T-helper 17 cell (primary cell): ENCODE measurements around the gene DNAH3. TPM values are rescaled to one million over a fixed set of nuclear protein-coding genes. Genes with fewer than 3 reads are reported as not detected.
A peak's percentile ranks its signal among the peaks of the same experiment; 100 is the strongest.

Experiments
- ATAC-seq: fragments of 150-1000 bp; cut with Tn5 transposase; 2 replicates; pipeline ENCODE4 v1.10.0; 2021; ENCODE audit warnings: mild to moderate bottlenecking, moderate library complexity
- DNase-seq, 3 donors: peaks; one replicate each; pipeline versions ENCODE4 v3.0.0 to v3.0.0-alpha.2; 2020 to 2021
- H3K9me3 ChIP-seq: one replicate; pipeline ENCODE4 v1.7.0; 2013; ENCODE audit warnings: low read length, mild to moderate bottlenecking; ENCODE audit not compliant: control insufficient read depth, poor library complexity, severe bottlenecking
- H3K27ac Mint-ChIP-seq: one replicate; pipeline ENCODE4 v1.8.0; 2022; ENCODE audit warnings: mild to moderate bottlenecking, moderate library complexity, mixed read lengths
- H3K27me3 Mint-ChIP-seq: one replicate; pipeline ENCODE4 v1.8.0; 2022; ENCODE audit warnings: mixed read lengths
- H3K36me3 Mint-ChIP-seq: one replicate; pipeline ENCODE4 v1.8.0; 2022; ENCODE audit warnings: low read depth, mixed read lengths
- H3K4me1 Mint-ChIP-seq: one replicate; pipeline ENCODE4 v1.8.0; 2022; ENCODE audit warnings: mild to moderate bottlenecking, mixed read lengths
- H3K4me3 Mint-ChIP-seq: one replicate; pipeline ENCODE4 v1.8.0; 2022; ENCODE audit warnings: mild to moderate bottlenecking, moderate library complexity, mixed read lengths
- total RNA-seq, 4 donors: library from RNA in 2 of 4; stranded (reverse) in 2 of 4; gene quantifications; one replicate each; pipeline ENCODE4 v1.2.3 and lab custom pipeline; 2022 to 2026

DNAH3 gene
- total RNA-seq, 2 donors from 2014 or later, result 0.10 TPM; not detected in 1

DNA sequence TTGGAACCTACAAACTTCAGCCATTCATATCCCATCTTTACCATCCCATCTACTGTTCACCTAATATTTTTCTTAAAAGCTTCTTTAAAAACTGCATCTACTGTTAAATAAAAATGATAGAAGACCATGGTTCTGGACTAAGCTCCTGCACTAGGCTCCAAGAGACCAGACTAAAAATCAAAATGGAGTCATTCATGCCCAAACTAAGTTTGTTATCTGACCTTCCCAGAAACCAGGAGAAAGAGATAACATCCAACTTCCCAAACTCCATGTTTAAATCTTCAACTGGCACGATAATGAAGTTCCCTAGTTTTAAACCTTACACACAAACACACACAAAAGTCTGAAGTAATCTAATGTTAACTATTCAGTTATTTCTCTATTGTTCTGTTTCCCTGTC lies 264.3 kb downstream of the DNAH3 start:
- peaks cover 2% of the 10 kb centered on the region for H3K36me3 Mint-ChIP-seq

GRCh38 chr16:20884240-20884556 lies 266.4 kb downstream of the DNAH3 start:
- peak overlapping the region; percentile 19 for H3K27ac Mint-ChIP-seq
- no peaks in the 10 kb centered on the region for H3K9me3 ChIP-seq
- H3K4me3 Mint-ChIP-seq, result no peak overlapping the region
- no peak for DNase-seq
- H3K36me3 Mint-ChIP-seq, result peaks cover 2% of the 10 kb centered on the region
- ATAC-seq, result no peak
- H3K4me1 Mint-ChIP-seq, result peaks cover 22% of the 10 kb centered on the region
- H3K27me3 Mint-ChIP-seq, result no peaks in the 10 kb centered on the region

More for the DNA sequence above, 264.3 kb downstream of the DNAH3 start:
- Mint-ChIP-seq H3K27me3 (no peaks in the 10 kb centered on the region), H3K27ac (no peak overlapping the region), H3K4me3 (no peak overlapping the region), H3K4me1 (peaks cover 18% of the 10 kb centered on the region)
- ATAC-seq (no peak), DNase-seq (no peak)
- H3K9me3 ChIP-seq, result no peaks in the 10 kb centered on the region

DNA sequence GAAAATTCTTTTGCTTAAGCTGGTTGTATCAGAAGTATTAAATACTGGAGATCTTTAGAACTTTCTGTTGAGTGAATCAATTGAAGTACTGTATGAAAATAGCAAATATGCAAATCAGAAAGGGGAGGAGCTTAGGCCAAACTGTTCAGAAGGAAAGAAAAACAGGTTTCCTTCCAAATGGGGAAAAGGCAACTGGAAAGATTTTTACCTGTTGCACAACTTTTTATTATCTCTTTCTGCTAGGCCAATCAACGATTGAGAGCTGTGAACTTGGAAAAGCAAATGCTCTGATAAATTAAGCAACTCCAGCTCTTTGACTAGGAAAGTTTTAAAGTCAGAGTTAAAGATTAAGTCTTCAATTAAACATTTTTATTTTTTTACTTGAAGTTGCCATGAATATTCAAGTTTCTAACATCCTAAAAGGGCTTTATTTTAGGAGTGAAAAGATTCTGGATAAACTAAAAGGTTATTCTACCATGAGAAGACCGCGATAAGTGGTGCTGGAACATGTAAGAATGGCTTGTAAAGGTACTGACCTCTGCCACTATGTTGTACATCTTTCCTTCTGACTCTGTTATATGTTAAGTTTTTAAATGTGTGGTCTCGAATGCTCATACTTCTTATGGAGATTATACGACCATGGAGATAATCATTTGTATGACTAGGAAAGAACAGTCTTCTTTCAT lies 266.9 kb downstream of the DNAH3 start:
- Mint-ChIP-seq H3K4me1 (peaks cover 22% of the 10 kb centered on the region), H3K4me3 (no peak overlapping the region), H3K36me3 (peaks cover 2% of the 10 kb centered on the region), H3K27me3 (no peaks in the 10 kb centered on the region), H3K27ac (peak overlapping the region; percentile 19)
- no peaks in the 10 kb centered on the region for H3K9me3 ChIP-seq
- ATAC-seq, result no peak
- DNase-seq, result no peak

Other genes with a start within 250 kb of the DNAH3 start
- 10 to 100 TPM in 1 of 2 donors, 1 to 10 TPM in 1; 9.5 to 15.8 TPM for gene LDAF1, start 7.8 kb upstream of the DNAH3 start, total RNA-seq
- not detected for gene ZP2, start 60.7 kb upstream of the DNAH3 start, total RNA-seq
- gene ANKS4B, start 82.9 kb upstream of the DNAH3 start, total RNA-seq, result not detected
- gene CRYM, start 127.4 kb upstream of the DNAH3 start, total RNA-seq, result under 1 TPM in 1 of 2 donors, not detected in 1; 0.94 TPM